Testis (tissue), 2 donors: Measurements from ENCODE around the gene WDFY2.

Experiments used
- CTCF ChIP-seq, 3 experiments: fragments of 450-650 bp in 2 of 3; fragments of 200-600 bp in 1 of 3; sonication (generic) in 1 of 3; IDR thresholded peaks; one replicate each; pipeline ENCODE4 v1.5.1; 2016 to 2019; ENCODE audit warnings: antibody characterized with exemption in 3 of 3, mild to moderate bottlenecking in 2 of 3, moderate library complexity in 1 of 3
- POLR2A ChIP-seq: fragments of 450-650 bp; IDR thresholded peaks from one replicate; pipeline ENCODE4 v1.6.1; 2017; ENCODE audit warnings: antibody characterized with exemption, mild to moderate bottlenecking, moderate library complexity

GRCh38 chr13:51614350-51614786, 30.1 kb downstream of the WDFY2 start:
- TF ChIP-seq POLR2A (no peak), CTCF (IDR thresholded peaks at IDR 0.05) (no peak)
